Measurements from ENCODE around the gene CD86. TPM values are rescaled to one million over a fixed set of nuclear protein-coding genes. Genes with fewer than 3 reads are reported as not detected.

Gene CD86
- total RNA-seq, 6 donors from 2014 or later, result 4.2 to 27.8 (median 14.4) TPM

GRCh38 chr3:122076491-122077292, 21.5 kb downstream of the CD86 start:
- no peak for ATAC-seq (ENCODE audit: low FRiP score in 2 of 2)

GRCh38 chr3:122077293-122078234, 22.4 kb downstream of the CD86 start:
- H3K9me3 ChIP-seq, result no peaks in the 10 kb centered on the region
- H3K27ac ChIP-seq, result peak overlapping the region in 1 of 4 donors; percentile 40
- peaks cover 0 to 7% (median 2%) of the 10 kb centered on the region in 4 donors for H3K4me1 ChIP-seq
- WGBS, 2 donors, result 56 to 57% methylated on average over 9 of the region's 9 CpGs
- TF ChIP-seq POLR2A (IDR thresholded peaks at IDR 0.05) (no peak), EP300 (IDR thresholded peaks at IDR 0.05) (no peak), CTCF (IDR thresholded peaks at IDR 0.05) (no peak), POLR2AphosphoS5 (IDR thresholded peaks at IDR 0.05) (no peak)
- peak in 1 of 2 donors; percentile 29 for ATAC-seq (ENCODE audit: low FRiP score in 2 of 2)
- no peaks in the 10 kb centered on the region for H3K27me3 ChIP-seq
- no peak overlapping the region for H3K4me3 ChIP-seq
- DNase-seq, result no peak
- no peaks in the 10 kb centered on the region for H3K36me3 ChIP-seq

More at GRCh38 chr3:122076491-122077292, 21.5 kb downstream of the CD86 start:
- WGBS, 2 donors, result 68 to 71% methylated on average over 4 of the region's 4 CpGs
- H3K27me3 ChIP-seq, result no peaks in the 10 kb centered on the region
- peak overlapping the region in 2 of 4 donors; percentile 11 to 40 for H3K27ac ChIP-seq
- H3K9me3 ChIP-seq, result no peaks in the 10 kb centered on the region
- H3K4me3 ChIP-seq, result no peak overlapping the region
- no peak for DNase-seq
- no peaks in the 10 kb centered on the region for H3K36me3 ChIP-seq
- TF ChIP-seq POLR2AphosphoS5 (IDR thresholded peaks at IDR 0.05), result no peak
- no peak for TF ChIP-seq EP300 (IDR thresholded peaks at IDR 0.05)
- TF ChIP-seq POLR2A (IDR thresholded peaks at IDR 0.05), result no peak
- no peak for TF ChIP-seq CTCF (IDR thresholded peaks at IDR 0.05)
- H3K4me1 ChIP-seq, result peaks cover 0 to 7% (median 2%) of the 10 kb centered on the region in 4 donors

GRCh38 chr3:122078235-122078935, 23.2 kb downstream of the CD86 start:
- TF ChIP-seq CTCF (IDR thresholded peaks at IDR 0.05) (no peak), POLR2A (IDR thresholded peaks at IDR 0.05) (no peak), POLR2AphosphoS5 (IDR thresholded peaks at IDR 0.05) (no peak), EP300 (IDR thresholded peaks at IDR 0.05) (no peak)
- no peak for DNase-seq

GRCh38 chr3:122079524-122080206, 24.5 kb downstream of the CD86 start:
- H3K27ac ChIP-seq, result no peak overlapping the region
- ATAC-seq (ENCODE audit: low FRiP score in 2 of 2), result no peak
- WGBS, 2 donors, result 95% methylated on average over 8 of the region's 8 CpGs
- H3K27me3 ChIP-seq, result no peaks in the 10 kb centered on the region
- peaks cover 0 to 7% (median 2%) of the 10 kb centered on the region in 4 donors for H3K4me1 ChIP-seq
- H3K36me3 ChIP-seq, result no peaks in the 10 kb centered on the region
- no peaks in the 10 kb centered on the region for H3K9me3 ChIP-seq
- no peak for DNase-seq
- no peak for TF ChIP-seq POLR2AphosphoS5 (IDR thresholded peaks at IDR 0.05)
- TF ChIP-seq CTCF (IDR thresholded peaks at IDR 0.05), result no peak
- no peak for TF ChIP-seq EP300 (IDR thresholded peaks at IDR 0.05)
- no peak for TF ChIP-seq POLR2A (IDR thresholded peaks at IDR 0.05)
- no peak overlapping the region for H3K4me3 ChIP-seq

More at GRCh38 chr3:122078235-122078935, 23.2 kb downstream of the CD86 start:
- H3K4me1 ChIP-seq, result peaks cover 0 to 7% (median 2%) of the 10 kb centered on the region in 4 donors
- 58 to 66% methylated on average over 8 of the region's 8 CpGs for WGBS, 2 donors
- H3K36me3 ChIP-seq, result no peaks in the 10 kb centered on the region
- H3K27ac ChIP-seq, result no peak overlapping the region
- no peaks in the 10 kb centered on the region for H3K27me3 ChIP-seq
- H3K9me3 ChIP-seq, result no peaks in the 10 kb centered on the region
- no peak overlapping the region for H3K4me3 ChIP-seq
- ATAC-seq (ENCODE audit: low FRiP score in 2 of 2), result no peak
